ENCODE measurements around the gene SUMO1. TPM values are rescaled to one million over a fixed set of nuclear protein-coding genes. Genes with fewer than 3 reads are reported as not detected.

SUMO1 gene
- total and polyA plus RNA-seq, 9 of the 15 experiments (the other 6 are each of a cell fraction or from before 2014, with no cell fraction given) = 63.7 to 292 (median 92.0) TPM

DNA sequence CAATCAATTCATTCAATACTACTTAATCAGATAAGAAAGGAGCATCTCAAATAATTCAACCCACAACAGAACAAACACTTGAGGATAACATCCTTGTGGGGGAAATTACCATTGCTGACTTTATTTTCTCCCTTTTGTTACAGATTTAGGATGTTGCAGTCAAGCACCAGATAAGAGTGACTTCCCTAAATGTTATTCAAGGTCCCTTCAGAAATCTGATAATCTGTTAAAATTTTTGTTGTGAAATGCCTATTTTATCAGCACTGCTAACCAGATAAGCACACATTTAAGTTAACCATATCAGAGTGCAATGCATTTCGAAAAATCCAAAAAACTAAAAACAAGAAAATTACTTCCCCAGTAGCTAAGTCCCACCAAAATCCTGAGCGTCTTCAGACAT is 33.5 kb downstream of the SUMO1 start:
- peaks cover 9% of the 10 kb centered on the region; the same call in 2 of the 3 replicates for H3K36me3 ChIP-seq (ENCODE audit: control insufficient read depth, insufficient read depth, low read length)
- TF ChIP-seq GABPA (tag; conservative IDR thresholded peaks at IDR 0.05; ENCODE audit: low read depth) (no peak), SIN3A (IDR thresholded peaks at IDR 0.05; ENCODE audit: borderline replicate concordance in 2 of 2, control insufficient read depth in 1 of 2, low read depth in 2 of 2, low read length in 2 of 2) (no peak), RAD51 (IDR thresholded peaks at IDR 0.05; ENCODE audit: borderline replicate concordance, low read depth) (no peak), SREBF1 (IDR thresholded peaks at IDR 0.05; ENCODE audit: borderline replicate concordance, low read depth, low read length) (no peak), GTF2A2 (tag; IDR thresholded peaks at IDR 0.05) (no peak), ZNF197 (CRISPR knock-in tag; IDR thresholded peaks at IDR 0.05; ENCODE audit: low read depth) (no peak), ZBTB17 (CRISPR knock-in tag; IDR thresholded peaks at IDR 0.05) (no peak), BMI1 (IDR thresholded peaks at IDR 0.05; ENCODE audit: low read length) (no peak), SREBF2 (CRISPR knock-in tag; IDR thresholded peaks at IDR 0.05) (no peak), CHD4 (IDR thresholded peaks at IDR 0.05; ENCODE audit: insufficient read depth, insufficient replicate concordance, low read depth, low read length, poor library complexity, severe bottlenecking) (no peak)
- TF ChIP-seq, protein P1, sequence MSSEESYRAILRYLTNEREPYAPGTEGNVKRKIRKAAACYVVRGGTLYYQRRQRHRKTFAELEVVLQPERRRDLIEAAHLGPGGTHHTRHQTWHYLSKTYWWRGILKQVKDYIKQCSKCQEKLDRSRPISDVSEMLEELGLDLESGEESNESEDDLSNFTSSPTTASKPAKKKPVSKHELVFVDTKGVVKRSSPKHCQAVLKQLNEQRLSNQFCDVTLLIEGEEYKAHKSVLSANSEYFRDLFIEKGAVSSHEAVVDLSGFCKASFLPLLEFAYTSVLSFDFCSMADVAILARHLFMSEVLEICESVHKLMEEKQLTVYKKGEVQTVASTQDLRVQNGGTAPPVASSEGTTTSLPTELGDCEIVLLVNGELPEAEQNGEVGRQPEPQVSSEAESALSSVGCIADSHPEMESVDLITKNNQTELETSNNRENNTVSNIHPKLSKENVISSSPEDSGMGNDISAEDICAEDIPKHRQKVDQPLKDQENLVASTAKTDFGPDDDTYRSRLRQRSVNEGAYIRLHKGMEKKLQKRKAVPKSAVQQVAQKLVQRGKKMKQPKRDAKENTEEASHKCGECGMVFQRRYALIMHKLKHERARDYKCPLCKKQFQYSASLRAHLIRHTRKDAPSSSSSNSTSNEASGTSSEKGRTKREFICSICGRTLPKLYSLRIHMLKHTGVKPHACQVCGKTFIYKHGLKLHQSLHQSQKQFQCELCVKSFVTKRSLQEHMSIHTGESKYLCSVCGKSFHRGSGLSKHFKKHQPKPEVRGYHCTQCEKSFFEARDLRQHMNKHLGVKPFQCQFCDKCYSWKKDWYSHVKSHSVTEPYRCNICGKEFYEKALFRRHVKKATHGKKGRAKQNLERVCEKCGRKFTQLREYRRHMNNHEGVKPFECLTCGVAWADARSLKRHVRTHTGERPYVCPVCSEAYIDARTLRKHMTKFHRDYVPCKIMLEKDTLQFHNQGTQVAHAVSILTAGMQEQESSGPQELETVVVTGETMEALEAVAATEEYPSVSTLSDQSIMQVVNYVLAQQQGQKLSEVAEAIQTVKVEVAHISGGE (CRISPR knock-in tag; IDR thresholded peaks at IDR 0.05) = no peak
- TF ChIP-seq, protein P2, sequence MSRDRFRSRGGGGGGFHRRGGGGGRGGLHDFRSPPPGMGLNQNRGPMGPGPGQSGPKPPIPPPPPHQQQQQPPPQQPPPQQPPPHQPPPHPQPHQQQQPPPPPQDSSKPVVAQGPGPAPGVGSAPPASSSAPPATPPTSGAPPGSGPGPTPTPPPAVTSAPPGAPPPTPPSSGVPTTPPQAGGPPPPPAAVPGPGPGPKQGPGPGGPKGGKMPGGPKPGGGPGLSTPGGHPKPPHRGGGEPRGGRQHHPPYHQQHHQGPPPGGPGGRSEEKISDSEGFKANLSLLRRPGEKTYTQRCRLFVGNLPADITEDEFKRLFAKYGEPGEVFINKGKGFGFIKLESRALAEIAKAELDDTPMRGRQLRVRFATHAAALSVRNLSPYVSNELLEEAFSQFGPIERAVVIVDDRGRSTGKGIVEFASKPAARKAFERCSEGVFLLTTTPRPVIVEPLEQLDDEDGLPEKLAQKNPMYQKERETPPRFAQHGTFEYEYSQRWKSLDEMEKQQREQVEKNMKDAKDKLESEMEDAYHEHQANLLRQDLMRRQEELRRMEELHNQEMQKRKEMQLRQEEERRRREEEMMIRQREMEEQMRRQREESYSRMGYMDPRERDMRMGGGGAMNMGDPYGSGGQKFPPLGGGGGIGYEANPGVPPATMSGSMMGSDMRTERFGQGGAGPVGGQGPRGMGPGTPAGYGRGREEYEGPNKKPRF (IDR thresholded peaks at IDR 0.05; ENCODE audit: low read depth, low read length) = no peak
- TF ChIP-seq, protein P3, sequence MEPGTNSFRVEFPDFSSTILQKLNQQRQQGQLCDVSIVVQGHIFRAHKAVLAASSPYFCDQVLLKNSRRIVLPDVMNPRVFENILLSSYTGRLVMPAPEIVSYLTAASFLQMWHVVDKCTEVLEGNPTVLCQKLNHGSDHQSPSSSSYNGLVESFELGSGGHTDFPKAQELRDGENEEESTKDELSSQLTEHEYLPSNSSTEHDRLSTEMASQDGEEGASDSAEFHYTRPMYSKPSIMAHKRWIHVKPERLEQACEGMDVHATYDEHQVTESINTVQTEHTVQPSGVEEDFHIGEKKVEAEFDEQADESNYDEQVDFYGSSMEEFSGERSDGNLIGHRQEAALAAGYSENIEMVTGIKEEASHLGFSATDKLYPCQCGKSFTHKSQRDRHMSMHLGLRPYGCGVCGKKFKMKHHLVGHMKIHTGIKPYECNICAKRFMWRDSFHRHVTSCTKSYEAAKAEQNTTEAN (CRISPR knock-in tag; IDR thresholded peaks at IDR 0.05) = no peak
- ChIA-PET POLR2A (no interaction called here), CTCF (ENCODE audit: low intra/inter-chr PET ratio) (no interaction called here)
- H3K27me3 ChIP-seq (ENCODE audit: control insufficient read depth in 2 of 2, insufficient read depth in 2 of 2, low read length in 2 of 2) = no peaks in the 10 kb centered on the region
- in situ Hi-C loops (cut with MboI) = no loop called here
- DNase-seq (ENCODE audit: extremely low read depth in 1 of 4, low spot score in 3 of 4) (no peak), ATAC-seq (no peak), FAIRE-seq (no peak)
- no peaks in the 10 kb centered on the region for H3K9me3 ChIP-seq (replicated peaks; ENCODE audit: control insufficient read depth, insufficient read depth, low read depth, low read length)
- no peak overlapping the region for H3K4me2 ChIP-seq (ENCODE audit: insufficient read depth, low read length)
- no peak overlapping the region for H3K4me3 ChIP-seq
- WGBS (ENCODE audit: insufficient coverage, low coverage, missing lambda C conversion rate) = 79% methylated on average over 2 of the region's 2 CpGs
- no peak overlapping the region for H2AFZ ChIP-seq (ENCODE audit: low read depth, low read length)
- intact Hi-C loops (cut with micrococcal nuclease) = no loop called here
- no TSS peak for BruUV-seq (replicated peaks)
- no peaks in the 10 kb centered on the region for H3K79me2 ChIP-seq (ENCODE audit: control insufficient read depth, insufficient read depth, low read length)
- H3K27ac ChIP-seq (ENCODE audit: extremely low read depth, low read depth, low read length) = no peak overlapping the region
- H3K4me1 ChIP-seq (replicated peaks in 1 of 2; ENCODE audit: control insufficient read depth in 2 of 2, insufficient read depth in 2 of 2, low read length in 2 of 2) = no peaks in the 10 kb centered on the region
- H4K20me1 ChIP-seq (replicated peaks; ENCODE audit: control insufficient read depth, insufficient read depth, low read length) = no peaks in the 10 kb centered on the region
- no peak overlapping the region for H3K9ac ChIP-seq (ENCODE audit: insufficient read depth in 1 of 2, low read depth in 2 of 2, low read length in 2 of 2)
- H3K9me1 ChIP-seq (ENCODE audit: control insufficient read depth, insufficient read depth, low read length) = no peaks in the 10 kb centered on the region

Data from K562 (cell line).